Fibroblast of skin of left biceps (primary cell): Measurements from ENCODE around the gene SLC8A1.

Source experiments
- DNase-seq, 2 experiments: peaks; one replicate each; pipeline ENCODE4 v3.0.0-alpha.2; 2013; ENCODE audit warnings: low read depth in 2 of 2

The SLC8A1 gene

GRCh38 chr2:40072442-40073232, 379.3 kb downstream of the SLC8A1 start:
- no peak for DNase-seq

GRCh38 chr2:40062381-40062780, 389.5 kb downstream of the SLC8A1 start:
- DNase-seq = no peak

GRCh38 chr2:40049781-40050180, 402.1 kb downstream of the SLC8A1 start:
- DNase-seq = no peak

GRCh38 chr2:40048506-40048905, 403.4 kb downstream of the SLC8A1 start:
- DNase-seq = no peak

GRCh38 chr2:40047406-40047805, 404.5 kb downstream of the SLC8A1 start:
- DNase-seq = no peak
